Measurements from ENCODE around the gene DMAC1. TPM values are rescaled to one million over a fixed set of nuclear protein-coding genes. Genes with fewer than 3 reads are reported as not detected.

DMAC1 gene
- polyA plus RNA-seq, 2 of the 4 experiments (the other 2 are of a cell fraction): 34.3 to 58.9 TPM

- TF ChIP-seq HDAC2 (IDR thresholded peaks at IDR 0.05) (no peak), JUNB (IDR thresholded peaks at IDR 0.05) (no peak), PHF8 (IDR thresholded peaks at IDR 0.05; ENCODE audit: borderline replicate concordance, low read depth) (no peak), NR3C1 (IDR thresholded peaks at IDR 0.05) (no peak), ZNF302 (CRISPR knock-in tag; IDR thresholded peaks at IDR 0.05) (no peak), MAFK (IDR thresholded peaks at IDR 0.05; ENCODE audit: partially characterized antibody) (no peak), FOXS1 (CRISPR knock-in tag; IDR thresholded peaks at IDR 0.05) (no peak), POLR2AphosphoS2 (conservative IDR thresholded peaks at IDR 0.05; ENCODE audit: low read length) (no peak), RFX5 (IDR thresholded peaks at IDR 0.05) (no peak)
These were observed 20.6 kb downstream of the DMAC1 start (continued) for GRCh38 chr9:7778851-7779600.

GRCh38 chr9:7777771-7778170, 21.8 kb downstream of the DMAC1 start:
- no peak for TF ChIP-seq EHF (CRISPR knock-in tag; IDR thresholded peaks at IDR 0.05)
- no peak for TF ChIP-seq HDAC2 (IDR thresholded peaks at IDR 0.05)
- no peak for TF ChIP-seq RCOR1 (IDR thresholded peaks at IDR 0.05; ENCODE audit: low read depth, low read length)
- no peak for TF ChIP-seq MAFK (IDR thresholded peaks at IDR 0.05; ENCODE audit: partially characterized antibody)
- no peak for TF ChIP-seq KDM1A (IDR thresholded peaks at IDR 0.05; ENCODE audit: low read depth)
- no peak for TF ChIP-seq CEBPB (IDR thresholded peaks at IDR 0.05)
- TF ChIP-seq REST (IDR thresholded peaks at IDR 0.05): no peak
- no peak for TF ChIP-seq HOXB13 (CRISPR knock-in tag; IDR thresholded peaks at IDR 0.05; ENCODE audit: low read depth)
- TF ChIP-seq PBX3 (IDR thresholded peaks at IDR 0.05): no peak
- TF ChIP-seq SMC3 (IDR thresholded peaks at IDR 0.05): no peak
- TF ChIP-seq EHMT2 (IDR thresholded peaks at IDR 0.05; ENCODE audit: low read depth): no peak
- TF ChIP-seq MAX (IDR thresholded peaks at IDR 0.05): no peak
- no peak for TF ChIP-seq HOXA7 (CRISPR knock-in tag; IDR thresholded peaks at IDR 0.05)
- no peak for TF ChIP-seq CBX8 (IDR thresholded peaks at IDR 0.05)
- no peak for TF ChIP-seq RFX5 (IDR thresholded peaks at IDR 0.05)
- no peak for TF ChIP-seq RNF2 (IDR thresholded peaks at IDR 0.05; ENCODE audit: borderline replicate concordance, low read depth)
- no peaks in the 10 kb centered on the region for H3K4me1 ChIP-seq
- CTCF ChIA-PET: no interaction called here
- no peak overlapping the region for H3K4me2 ChIP-seq
- no peaks in the 10 kb centered on the region for H3K9me3 ChIP-seq
- POLR2A ChIA-PET: no interaction called here
- WGBS (ENCODE audit: missing lambda C conversion rate): 6% methylated on average over 1 of the region's 1 CpG
- no peak overlapping the region for H3K4me3 ChIP-seq
- no peak for ATAC-seq
- FAIRE-seq: no peak
- DNase-seq (ENCODE audit: low read depth in 1 of 2, low spot score in 1 of 2): no peak
- H3K27ac ChIP-seq: no peak overlapping the region
